Measurements from ENCODE around the gene ETV7.

The ETV7 gene

GRCh38 chr6:36358226-36358915, 29.1 kb downstream of the ETV7 start:
- Histone ChIP-seq H3K79me2 (ENCODE audit: insufficient read depth, low read length) (no peaks in the 10 kb centered on the region), H4K20me1 (ENCODE audit: insufficient read depth, low read length) (no peaks in the 10 kb centered on the region), H2AFZ (ENCODE audit: low read depth, low read length) (no peak overlapping the region), H3K36me3 (ENCODE audit: insufficient read depth, low read length) (no peaks in the 10 kb centered on the region), H3K27me3 (ENCODE audit: insufficient read depth, low read length, poor library complexity) (peaks cover 5% of the 10 kb centered on the region), H3K27ac (ENCODE audit: low read length) (no peak overlapping the region), H3K9ac (ENCODE audit: low read depth, low read length) (no peak overlapping the region), H3K9me3 (ENCODE audit: insufficient read depth, low read length, severe bottlenecking) (no peaks in the 10 kb centered on the region), H3K4me2 (ENCODE audit: insufficient read depth, low read length) (no peak overlapping the region), H3K4me1 (ENCODE audit: insufficient read depth, low read length) (no peaks in the 10 kb centered on the region), H3K4me3 (ENCODE audit: low read depth in 1 of 2, low read length in 2 of 2) (no peak overlapping the region)
- DNase-seq (no peak), ATAC-seq (ENCODE audit: insufficient read depth, low read depth) (no peak)
- TF ChIP-seq EZH2 (IDR thresholded peaks at IDR 0.05; ENCODE audit: borderline replicate concordance, low read depth, low read length, severe bottlenecking) (no peak), CTCF (IDR thresholded peaks at IDR 0.05; ENCODE audit: borderline replicate concordance, extremely low read depth, low read length, poor library complexity, severe bottlenecking) (no peak)

GRCh38 chr6:36357872-36358225, 29.6 kb downstream of the ETV7 start:
- no peaks in the 10 kb centered on the region for H3K4me1 ChIP-seq (ENCODE audit: insufficient read depth, low read length)

GRCh38 chr6:36355819-36356218, 31.6 kb downstream of the ETV7 start:
- no peak for DNase-seq
- no peak for ATAC-seq (ENCODE audit: insufficient read depth, low read depth)
- peaks cover 5% of the 10 kb centered on the region for H3K27me3 ChIP-seq (ENCODE audit: insufficient read depth, low read length, poor library complexity)

More at GRCh38 chr6:36357872-36358225, 29.6 kb downstream of the ETV7 start:
- no peak for DNase-seq
- no peak overlapping the region for H3K9ac ChIP-seq (ENCODE audit: low read depth, low read length)
- no peak overlapping the region for H3K27ac ChIP-seq (ENCODE audit: low read length)
- no peak for ATAC-seq (ENCODE audit: insufficient read depth, low read depth)
- H3K4me2 ChIP-seq (ENCODE audit: insufficient read depth, low read length): no peak overlapping the region
- no peaks in the 10 kb centered on the region for H3K36me3 ChIP-seq (ENCODE audit: insufficient read depth, low read length)
- no peaks in the 10 kb centered on the region for H4K20me1 ChIP-seq (ENCODE audit: insufficient read depth, low read length)
- H3K27me3 ChIP-seq (ENCODE audit: insufficient read depth, low read length, poor library complexity): peaks cover 5% of the 10 kb centered on the region
- TF ChIP-seq CTCF (IDR thresholded peaks at IDR 0.05; ENCODE audit: borderline replicate concordance, extremely low read depth, low read length, poor library complexity, severe bottlenecking) (no peak), EZH2 (IDR thresholded peaks at IDR 0.05; ENCODE audit: borderline replicate concordance, low read depth, low read length, severe bottlenecking) (no peak)
- H2AFZ ChIP-seq (ENCODE audit: low read depth, low read length): no peak overlapping the region
- no peaks in the 10 kb centered on the region for H3K9me3 ChIP-seq (ENCODE audit: insufficient read depth, low read length, severe bottlenecking)
- H3K4me3 ChIP-seq (ENCODE audit: low read depth in 1 of 2, low read length in 2 of 2): no peak overlapping the region
- no peaks in the 10 kb centered on the region for H3K79me2 ChIP-seq (ENCODE audit: insufficient read depth, low read length)

More at GRCh38 chr6:36355819-36356218, 31.6 kb downstream of the ETV7 start:
- H3K4me2 ChIP-seq (ENCODE audit: insufficient read depth, low read length): no peak overlapping the region
- H2AFZ ChIP-seq (ENCODE audit: low read depth, low read length): no peak overlapping the region
- H3K79me2 ChIP-seq (ENCODE audit: insufficient read depth, low read length): no peaks in the 10 kb centered on the region
- H3K36me3 ChIP-seq (ENCODE audit: insufficient read depth, low read length): no peaks in the 10 kb centered on the region
- no peak overlapping the region for H3K27ac ChIP-seq (ENCODE audit: low read length)
- TF ChIP-seq CTCF (IDR thresholded peaks at IDR 0.05; ENCODE audit: borderline replicate concordance, extremely low read depth, low read length, poor library complexity, severe bottlenecking) (no peak), EZH2 (IDR thresholded peaks at IDR 0.05; ENCODE audit: borderline replicate concordance, low read depth, low read length, severe bottlenecking) (no peak)
- H3K9me3 ChIP-seq (ENCODE audit: insufficient read depth, low read length, severe bottlenecking): no peaks in the 10 kb centered on the region
- H4K20me1 ChIP-seq (ENCODE audit: insufficient read depth, low read length): no peaks in the 10 kb centered on the region
- H3K9ac ChIP-seq (ENCODE audit: low read depth, low read length): no peak overlapping the region
- H3K4me1 ChIP-seq (ENCODE audit: insufficient read depth, low read length): no peaks in the 10 kb centered on the region
- no peak overlapping the region for H3K4me3 ChIP-seq (ENCODE audit: low read depth in 1 of 2, low read length in 2 of 2)

All from DND-41 (cell line).